Measurements from ENCODE around the gene DNAH1. TPM values are rescaled to one million over a fixed set of nuclear protein-coding genes. Genes with fewer than 3 reads are reported as not detected.

The DNAH1 gene
- total RNA-seq, 4 donors from 2014 or later: 1.4 to 6.8 (median 2.0) TPM

DNA sequence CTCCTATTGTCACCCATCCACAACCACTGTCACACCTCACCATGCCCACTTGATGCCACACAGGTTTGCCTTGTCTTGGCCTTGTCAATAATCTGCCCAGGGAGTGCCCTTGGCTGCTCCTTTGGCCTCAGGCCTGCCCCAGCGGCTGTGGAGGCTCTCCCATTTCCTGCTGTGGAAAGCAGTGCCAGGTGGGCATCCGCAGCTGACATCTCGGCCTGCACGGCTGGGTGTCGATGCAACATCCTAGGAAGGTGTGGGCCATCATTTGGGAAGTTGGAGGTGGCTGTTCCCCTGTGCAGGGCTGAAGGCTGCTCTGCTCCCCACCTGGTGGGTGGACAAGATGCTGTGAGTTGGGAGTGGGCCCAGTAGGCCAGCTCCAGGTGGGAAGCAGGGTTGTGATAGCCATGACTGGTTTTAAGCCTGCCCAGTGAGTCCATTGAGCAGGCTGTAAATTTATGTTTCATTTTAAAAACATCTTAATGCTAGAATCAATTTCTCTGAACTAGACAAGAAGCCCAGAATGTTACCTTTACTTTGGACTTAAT is 12.5 kb downstream of the DNAH1 start:
- no peak for ATAC-seq
- no peak for DNase-seq
- intact Hi-C loops (cut with DNase I; ENCODE audit: low total_unique reads) (no loop called here), in situ Hi-C loops (cut with MboI; ENCODE audit: low sequenced_read_pairs in 4 of 4) (no loop called here)
- Histone ChIP-seq H3K4me1 (no peaks in the 10 kb centered on the region), H3K9me3 (no peaks in the 10 kb centered on the region), H3K27me3 (no peaks in the 10 kb centered on the region), H3K36me3 (peaks cover 0 to 6% of the 10 kb centered on the region in 2 donors), H3K4me3 (no peak overlapping the region), H3K27ac (no peak overlapping the region)
- TF ChIP-seq POLR2A (IDR thresholded peaks at IDR 0.05) (no peak), CTCF (IDR thresholded peaks at IDR 0.05 in 4 of 5, conservative IDR thresholded peaks at IDR 0.05 in 1 of 5) (no peak)

DNA sequence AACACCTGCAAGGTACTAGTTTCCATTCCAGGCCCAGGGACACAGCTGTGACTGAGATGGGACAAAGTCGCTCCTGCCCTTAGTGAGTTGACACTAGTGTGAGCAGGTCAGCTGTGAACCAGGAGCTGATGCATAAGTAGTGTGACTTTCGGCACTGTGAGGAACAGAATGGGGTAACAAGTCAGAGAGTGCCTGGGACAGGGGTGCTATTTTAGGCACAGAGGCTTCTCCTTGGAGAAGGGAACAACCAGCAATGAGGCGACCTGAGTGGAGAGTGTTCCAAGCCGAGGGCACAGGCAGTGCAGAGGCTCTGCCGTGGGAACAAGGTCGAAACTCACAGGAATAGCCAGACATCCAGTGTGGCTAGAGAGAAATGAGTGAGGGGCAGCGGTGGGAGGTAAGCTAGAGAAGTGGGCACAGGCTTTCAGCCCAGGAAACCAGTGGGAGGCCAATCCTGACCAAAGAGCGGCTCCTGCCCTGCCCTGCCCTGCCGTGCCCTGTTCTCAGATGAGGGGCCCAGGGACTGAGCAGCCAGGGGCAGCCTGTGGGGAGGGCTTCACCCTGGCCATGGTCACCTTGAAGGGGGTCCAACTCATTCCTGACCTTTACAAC is 14.2 kb downstream of the DNAH1 start:
- TF ChIP-seq POLR2A (IDR thresholded peaks at IDR 0.05) (no peak), CTCF (IDR thresholded peaks at IDR 0.05 in 4 of 5, conservative IDR thresholded peaks at IDR 0.05 in 1 of 5) (no peak)
- intact Hi-C loops (cut with DNase I; ENCODE audit: low total_unique reads) (loop anchor here (10.0 kb wide), 1 partner anchor 325 kb away; no protein-coding TSS in a partner anchor), in situ Hi-C loops (cut with MboI; ENCODE audit: low sequenced_read_pairs in 4 of 4) (no loop called here)
- no peak overlapping the region for H3K4me3 ChIP-seq
- ATAC-seq (no peak), DNase-seq (no peak)
- H3K4me1 ChIP-seq: no peaks in the 10 kb centered on the region
- peaks cover 0 to 6% of the 10 kb centered on the region in 2 donors for H3K36me3 ChIP-seq
- H3K27me3 ChIP-seq: no peaks in the 10 kb centered on the region
- H3K27ac ChIP-seq: no peak overlapping the region
- no peaks in the 10 kb centered on the region for H3K9me3 ChIP-seq

DNA sequence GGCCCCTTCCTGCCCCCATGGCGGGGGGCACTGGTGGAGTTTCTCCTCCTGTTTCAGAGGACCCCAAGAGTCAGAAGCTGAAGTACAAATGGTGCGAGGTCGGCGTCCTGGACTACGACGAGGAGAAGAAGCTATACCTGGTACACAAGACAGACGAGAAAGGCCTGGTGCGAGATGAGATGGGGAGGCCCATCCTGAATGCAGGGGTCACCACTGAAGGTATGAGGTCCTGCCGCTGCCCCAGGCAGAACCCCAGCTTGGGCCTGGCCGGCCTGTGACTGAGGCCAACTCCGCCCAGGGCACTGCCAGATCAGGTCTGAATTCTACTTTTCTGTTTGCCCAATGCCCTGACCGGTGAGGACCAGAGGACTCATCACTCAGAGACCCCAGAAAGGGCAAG is 15.0 kb downstream of the DNAH1 start:
- no peak overlapping the region for H3K27ac ChIP-seq
- no peak for ATAC-seq
- H3K9me3 ChIP-seq: no peaks in the 10 kb centered on the region
- no peak overlapping the region for H3K4me3 ChIP-seq
- intact Hi-C loops (cut with DNase I; ENCODE audit: low total_unique reads): loop anchor here (10.0 kb wide), 1 partner anchor 326 kb away; no protein-coding TSS in a partner anchor
- peaks cover 0 to 6% of the 10 kb centered on the region in 2 donors for H3K36me3 ChIP-seq
- no peak for TF ChIP-seq CTCF (IDR thresholded peaks at IDR 0.05 in 4 of 5, conservative IDR thresholded peaks at IDR 0.05 in 1 of 5)
- TF ChIP-seq POLR2A (IDR thresholded peaks at IDR 0.05): no peak
- in situ Hi-C loops (cut with MboI; ENCODE audit: low sequenced_read_pairs in 4 of 4): no loop called here
- no peaks in the 10 kb centered on the region for H3K4me1 ChIP-seq
- no peak for DNase-seq
- H3K27me3 ChIP-seq: no peaks in the 10 kb centered on the region

- Histone ChIP-seq H3K4me1 (no peaks in the 10 kb centered on the region), H3K27ac (no peak overlapping the region), H3K36me3 (peaks cover 0 to 6% of the 10 kb centered on the region in 2 donors), H3K27me3 (no peaks in the 10 kb centered on the region), H3K9me3 (no peaks in the 10 kb centered on the region), H3K4me3 (no peak overlapping the region)
- no peak for TF ChIP-seq CTCF (IDR thresholded peaks at IDR 0.05 in 4 of 5, conservative IDR thresholded peaks at IDR 0.05 in 1 of 5)
- TF ChIP-seq POLR2A (IDR thresholded peaks at IDR 0.05): no peak
- intact Hi-C loops (cut with DNase I; ENCODE audit: low total_unique reads): loop anchor here (10.0 kb wide), 1 partner anchor 327 kb away; no protein-coding TSS in a partner anchor
- in situ Hi-C loops (cut with MboI; ENCODE audit: low sequenced_read_pairs in 4 of 4): no loop called here
- DNase-seq (no peak), ATAC-seq (no peak)
Measured at GRCh38 chr3:52331906-52332305, 15.8 kb downstream of the DNAH1 start.
